Mucosa of stomach (tissue), 1 donor: ENCODE measurements around the gene ANKRD33B.
"Not testable (repeated sequence)": the region's sequence is repeated elsewhere in the genome, so short reads cannot be mapped to it uniquely, and the experiment has no call there.

Experiments used
- H3K27me3 ChIP-seq: one replicate; pipeline ENCODE4 v1.7.0; 2013; ENCODE audit warnings: mild to moderate bottlenecking, low read length; ENCODE audit not compliant: control insufficient read depth, insufficient read depth
- H3K36me3 ChIP-seq: one replicate; pipeline ENCODE4 v1.7.0; 2013; ENCODE audit warnings: low read length; ENCODE audit not compliant: control insufficient read depth, insufficient read depth
- H3K4me1 ChIP-seq: one replicate; pipeline ENCODE4 v1.7.0; 2013; ENCODE audit warnings: mild to moderate bottlenecking, low read length; ENCODE audit not compliant: control insufficient read depth, insufficient read depth
- H3K4me3 ChIP-seq: one replicate; pipeline ENCODE4 v1.7.0; 2013; ENCODE audit warnings: low read length
- H3K9ac ChIP-seq: one replicate; pipeline ENCODE4 v1.7.0; 2013; ENCODE audit warnings: mild to moderate bottlenecking, low read length, moderate library complexity
- H3K9me3 ChIP-seq: one replicate; pipeline ENCODE4 v1.7.0; 2013; ENCODE audit warnings: mild to moderate bottlenecking, low read length, moderate library complexity; ENCODE audit not compliant: control insufficient read depth
- donor health status: Pancreatic carcinoma.

ANKRD33B gene

DNA sequence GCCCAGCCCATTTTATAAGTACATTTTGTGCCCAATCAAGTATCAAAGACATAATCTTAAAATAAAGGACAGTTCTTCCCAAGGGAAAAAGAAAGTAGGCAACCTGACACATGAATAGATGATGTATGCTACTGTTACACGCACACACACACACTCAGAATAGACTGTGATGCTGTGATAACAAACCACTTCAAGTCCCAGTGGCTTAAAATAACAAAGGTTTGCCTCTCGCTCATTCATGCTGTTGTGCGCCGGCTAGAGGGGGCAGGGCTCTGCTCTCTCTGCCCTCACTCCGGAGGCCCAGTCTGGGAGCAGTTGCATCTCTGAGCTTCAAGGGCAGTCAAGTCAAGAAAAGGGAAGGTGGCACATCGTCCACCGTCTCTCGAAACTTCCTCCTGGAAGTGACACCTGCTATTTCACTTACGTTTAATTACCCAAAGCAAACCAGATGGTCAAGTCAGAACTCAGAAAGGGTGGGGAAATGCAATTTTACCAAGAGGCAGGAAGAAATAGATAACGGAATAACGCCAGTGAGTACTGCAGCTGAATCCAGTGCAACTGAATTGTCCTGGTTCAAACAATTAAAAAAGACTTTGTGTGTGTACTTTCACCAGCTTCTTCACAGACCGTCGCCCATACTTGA, 43.3 kb downstream of the ANKRD33B start:
- H3K9me3 ChIP-seq: no peaks in the 10 kb centered on the region
- H3K36me3 ChIP-seq: no peaks in the 10 kb centered on the region
- H3K4me1 ChIP-seq: no peaks in the 10 kb centered on the region
- H3K9ac ChIP-seq: no peak overlapping the region
- H3K4me3 ChIP-seq: no peak overlapping the region
- H3K27me3 ChIP-seq: no peaks in the 10 kb centered on the region

DNA sequence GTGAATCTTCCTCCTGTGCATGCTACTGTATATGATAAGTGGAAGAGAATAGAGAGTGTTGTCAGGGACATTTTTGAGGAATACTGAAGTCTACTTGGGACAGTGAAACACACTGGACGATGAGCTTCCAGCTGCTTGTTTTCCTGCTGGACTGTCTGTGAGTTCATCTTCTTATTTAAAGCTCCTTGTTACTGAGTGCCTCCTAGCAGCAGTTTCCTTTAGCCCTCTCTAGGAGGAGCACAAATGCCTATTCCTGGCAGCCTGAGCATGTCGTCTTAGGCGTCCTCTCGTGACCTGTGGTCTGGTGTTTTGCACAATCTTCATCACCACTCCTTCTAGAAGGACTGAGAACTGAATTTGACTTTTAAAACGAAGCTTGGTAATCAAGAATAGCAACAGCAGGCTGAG, 43.8 kb downstream of the ANKRD33B start:
- Histone ChIP-seq H3K36me3 (no peaks in the 10 kb centered on the region), H3K27me3 (no peaks in the 10 kb centered on the region), H3K4me3 (no peak overlapping the region), H3K9me3 (no peaks in the 10 kb centered on the region), H3K9ac (no peak overlapping the region), H3K4me1 (no peaks in the 10 kb centered on the region)

DNA sequence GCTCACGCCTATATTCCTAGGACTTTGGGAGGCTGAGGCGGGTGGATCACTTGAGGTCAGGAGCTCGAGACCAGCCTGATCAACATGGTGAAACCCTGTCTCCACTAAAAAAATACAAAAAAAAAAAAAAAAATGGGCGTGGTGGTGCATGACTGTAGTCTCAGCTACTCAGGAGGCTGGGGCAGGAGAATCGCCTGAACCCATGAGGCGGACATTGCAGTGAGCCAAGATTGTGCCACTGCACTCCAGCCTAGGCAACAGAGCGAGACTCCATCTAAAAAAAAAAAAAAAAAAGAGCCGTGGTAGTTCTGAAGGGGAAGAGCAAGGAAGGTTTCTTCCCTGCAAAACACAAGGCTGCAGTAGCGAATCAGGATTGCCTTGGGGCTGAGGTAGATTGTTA, 44.2 kb downstream of the ANKRD33B start:
- not testable (repeated sequence) for H3K36me3 ChIP-seq

DNA sequence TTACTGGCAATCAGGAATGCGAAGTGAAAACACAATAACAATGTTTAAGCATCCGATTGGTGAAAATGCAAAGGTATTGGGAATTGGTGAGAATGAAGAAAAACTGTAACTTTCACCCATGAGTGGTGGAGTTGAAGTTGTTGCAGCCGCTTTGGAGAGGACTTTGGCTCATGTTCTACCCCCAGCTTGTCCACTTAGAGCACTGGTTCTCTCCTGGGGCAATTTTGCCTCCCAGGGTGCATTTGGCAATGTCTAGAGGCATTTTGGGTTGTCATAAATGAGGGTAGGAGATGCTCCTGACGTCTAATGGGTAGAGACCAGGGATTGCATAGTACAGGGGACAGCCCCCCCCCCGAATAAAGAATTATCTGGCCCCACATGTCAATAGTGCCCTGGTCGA, 46.2 kb downstream of the ANKRD33B start:
- no peak overlapping the region for H3K9ac ChIP-seq
- no peaks in the 10 kb centered on the region for H3K27me3 ChIP-seq
- H3K36me3 ChIP-seq: no peaks in the 10 kb centered on the region

More for the DNA sequence above, 44.2 kb downstream of the ANKRD33B start:
- not testable (repeated sequence) for H3K4me1 ChIP-seq, H3K9ac ChIP-seq, H3K27me3 ChIP-seq, H3K4me3 ChIP-seq, H3K9me3 ChIP-seq

DNA sequence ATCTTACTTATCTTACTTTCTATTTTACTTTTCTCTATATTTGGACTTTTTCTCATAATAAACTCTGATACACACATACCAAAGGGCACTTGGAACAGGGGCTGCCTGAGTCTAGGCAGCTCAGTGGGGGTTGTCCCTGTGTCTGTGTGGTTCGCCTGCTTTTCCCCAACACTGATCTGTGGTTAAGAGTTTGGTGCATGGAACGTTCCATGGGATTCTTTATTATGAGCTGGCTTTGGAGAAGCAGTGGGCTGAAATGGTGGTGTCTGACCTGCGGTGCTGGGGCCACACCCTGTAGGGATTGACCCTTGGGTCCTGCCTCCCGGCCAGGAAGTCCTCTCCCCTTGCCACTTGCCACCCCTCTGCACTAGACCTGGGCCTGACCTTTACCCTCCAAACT, 47.4 kb downstream of the ANKRD33B start:
- Histone ChIP-seq H3K36me3 (no peaks in the 10 kb centered on the region), H3K9ac (no peak overlapping the region), H3K4me3 (no peak overlapping the region), H3K9me3 (no peaks in the 10 kb centered on the region), H3K27me3 (no peaks in the 10 kb centered on the region), H3K4me1 (no peaks in the 10 kb centered on the region)

More for the DNA sequence above, 46.2 kb downstream of the ANKRD33B start:
- Histone ChIP-seq H3K9me3 (no peaks in the 10 kb centered on the region), H3K4me3 (no peak overlapping the region), H3K4me1 (no peaks in the 10 kb centered on the region)

DNA sequence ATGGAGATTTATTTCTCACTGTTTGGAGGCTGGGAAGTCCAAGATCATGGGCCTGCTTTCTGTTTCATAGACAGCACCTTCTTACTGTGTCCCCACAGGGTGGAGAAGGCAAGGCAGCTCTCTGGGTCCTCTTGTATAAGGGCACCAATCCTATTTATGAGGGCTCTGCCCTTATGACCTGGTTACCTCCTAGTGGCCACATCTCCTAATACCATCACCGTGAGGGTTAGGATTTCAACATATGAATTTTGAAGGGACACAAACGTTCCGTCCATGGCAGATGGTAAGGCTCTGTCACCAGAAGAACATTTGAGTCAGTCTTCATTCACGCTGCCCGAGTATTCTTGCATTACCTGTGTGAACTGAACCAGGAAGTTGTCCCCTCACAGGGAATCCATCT, 48.4 kb downstream of the ANKRD33B start:
- no peaks in the 10 kb centered on the region for H3K9me3 ChIP-seq
- H3K4me3 ChIP-seq: no peak overlapping the region
- no peaks in the 10 kb centered on the region for H3K27me3 ChIP-seq
- H3K4me1 ChIP-seq: no peaks in the 10 kb centered on the region
- no peaks in the 10 kb centered on the region for H3K36me3 ChIP-seq
- no peak overlapping the region for H3K9ac ChIP-seq

DNA sequence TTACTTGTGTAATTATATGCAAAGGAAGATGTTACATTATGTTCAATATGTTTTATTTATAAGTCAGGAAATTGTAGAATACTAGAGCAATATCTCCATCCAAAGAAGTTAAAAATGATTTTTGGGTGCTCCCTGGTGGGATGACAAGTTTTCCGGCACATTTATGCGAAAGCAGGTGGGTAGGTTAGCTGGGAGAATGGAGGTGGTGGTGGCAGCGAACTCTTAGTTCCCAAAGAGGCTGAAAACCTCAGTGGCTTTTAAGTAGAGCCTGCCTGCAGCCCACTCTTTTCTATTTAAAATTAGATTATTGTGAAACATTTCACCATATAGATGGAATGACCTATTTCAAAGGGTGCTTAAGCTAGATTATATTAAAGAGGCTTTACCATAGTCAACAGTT, 51.8 kb downstream of the ANKRD33B start:
- Histone ChIP-seq H3K36me3 (no peaks in the 10 kb centered on the region), H3K9me3 (no peaks in the 10 kb centered on the region), H3K4me3 (no peak overlapping the region), H3K27me3 (no peaks in the 10 kb centered on the region), H3K4me1 (no peaks in the 10 kb centered on the region), H3K9ac (no peak overlapping the region)

DNA sequence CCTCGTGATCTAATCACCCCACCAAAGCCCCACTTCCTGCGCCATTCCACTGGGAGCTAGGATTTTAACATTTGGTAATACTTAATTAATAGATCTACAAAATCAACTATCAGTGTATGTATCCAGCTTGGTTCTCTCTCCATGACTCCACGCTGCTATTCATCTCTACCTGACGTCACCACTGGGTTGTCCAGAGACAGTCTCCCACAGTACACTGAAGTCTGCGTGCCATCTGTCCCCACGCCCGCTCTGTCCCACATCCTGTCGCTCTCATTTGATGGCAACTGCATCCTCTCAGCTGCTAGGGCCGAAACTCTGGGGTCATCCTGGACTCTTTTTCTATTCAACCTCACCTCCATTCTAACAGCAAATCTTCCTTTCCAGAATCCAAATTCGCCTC, 53.2 kb downstream of the ANKRD33B start:
- Histone ChIP-seq H3K36me3 (no peaks in the 10 kb centered on the region), H3K4me3 (no peak overlapping the region), H3K9me3 (no peaks in the 10 kb centered on the region), H3K27me3 (no peaks in the 10 kb centered on the region), H3K4me1 (no peaks in the 10 kb centered on the region), H3K9ac (no peak overlapping the region)

DNA sequence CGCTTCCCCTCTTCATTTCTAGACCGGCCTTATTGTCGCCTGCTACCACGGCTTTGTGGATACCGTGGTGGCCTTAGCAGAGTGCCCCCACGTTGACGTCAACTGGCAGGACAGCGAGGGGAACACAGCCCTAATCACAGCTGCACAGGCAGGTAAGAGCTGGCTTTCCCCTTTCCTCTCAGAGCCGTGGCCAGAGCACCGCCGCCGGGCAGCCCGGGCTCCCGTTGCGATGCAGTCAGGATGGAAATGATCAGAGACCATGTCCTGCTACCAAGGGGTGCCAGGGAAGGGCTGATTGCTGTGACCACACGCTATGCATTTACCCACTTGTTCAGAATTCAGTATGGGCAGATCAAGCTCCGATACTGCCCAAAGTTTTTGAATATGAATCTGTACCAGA, 54.4 kb downstream of the ANKRD33B start:
- Histone ChIP-seq H3K36me3 (no peaks in the 10 kb centered on the region), H3K4me1 (no peaks in the 10 kb centered on the region), H3K9me3 (no peaks in the 10 kb centered on the region), H3K9ac (no peak overlapping the region), H3K4me3 (no peak overlapping the region), H3K27me3 (no peaks in the 10 kb centered on the region)

DNA sequence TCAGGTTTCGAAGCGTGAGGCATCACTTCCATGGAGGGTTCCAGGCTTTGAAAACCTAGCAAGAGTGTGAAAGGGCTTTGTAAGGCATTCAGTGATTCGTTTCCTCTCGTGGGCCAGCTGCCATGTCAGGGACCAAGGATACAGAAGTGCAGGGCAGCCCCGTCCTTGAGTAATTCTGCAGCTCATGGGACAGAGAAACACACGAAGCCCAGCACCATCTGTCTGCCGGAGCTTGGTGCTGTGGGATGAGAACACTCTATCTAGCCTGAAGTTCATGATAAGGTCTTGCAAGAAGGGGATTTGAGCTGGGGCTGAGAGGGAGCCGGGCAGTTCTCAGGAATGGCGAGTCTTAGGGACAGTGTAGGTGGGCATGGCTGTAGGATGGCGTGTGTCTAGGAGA, 55.8 kb downstream of the ANKRD33B start:
- Histone ChIP-seq H3K27me3 (no peaks in the 10 kb centered on the region), H3K9me3 (no peaks in the 10 kb centered on the region), H3K4me3 (no peak overlapping the region)

DNA sequence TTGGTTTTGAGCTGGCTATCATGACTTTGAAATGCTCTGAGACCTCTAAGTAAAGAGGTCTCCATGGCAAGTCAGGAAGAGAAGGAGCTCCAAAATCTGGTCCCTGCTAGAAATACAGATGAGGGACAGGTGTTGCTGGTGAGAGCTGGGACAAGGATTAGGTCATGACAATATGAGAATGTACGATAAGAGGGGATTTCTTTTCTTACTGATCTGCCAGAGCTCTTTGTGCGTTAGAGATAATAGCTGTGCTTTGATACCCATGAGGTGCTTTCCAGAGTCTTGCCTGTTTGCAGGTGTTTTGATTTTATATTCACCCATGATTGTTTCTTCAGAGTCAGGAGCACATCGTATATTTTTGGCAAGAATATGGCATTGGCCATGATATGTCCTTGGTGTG, 56.5 kb downstream of the ANKRD33B start:
- Histone ChIP-seq H3K4me3 (no peak overlapping the region), H3K9me3 (no peaks in the 10 kb centered on the region), H3K27me3 (no peaks in the 10 kb centered on the region), H3K4me1 (no peaks in the 10 kb centered on the region), H3K9ac (no peak overlapping the region), H3K36me3 (no peaks in the 10 kb centered on the region)

More for the DNA sequence above, 55.8 kb downstream of the ANKRD33B start:
- Histone ChIP-seq H3K36me3 (no peaks in the 10 kb centered on the region), H3K4me1 (no peaks in the 10 kb centered on the region), H3K9ac (no peak overlapping the region)

DNA sequence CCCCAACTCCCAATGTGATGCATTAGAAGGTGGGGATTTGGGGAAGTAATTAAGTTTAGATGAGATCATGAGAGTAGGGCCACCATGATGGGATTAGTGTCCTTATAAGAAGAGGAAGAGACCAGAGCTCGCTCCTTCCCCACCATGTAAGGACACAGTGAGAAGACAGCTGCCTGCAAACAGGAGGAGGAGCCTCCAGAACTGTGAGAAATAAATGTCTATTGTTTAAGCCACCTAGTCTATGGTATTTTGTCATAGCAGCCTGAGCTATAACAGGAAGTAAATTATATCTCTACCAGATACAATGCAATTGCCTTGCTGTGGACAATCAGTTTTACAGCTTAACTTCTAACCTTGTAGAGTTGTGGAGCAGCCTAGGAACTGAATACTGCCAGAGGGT, 58.0 kb downstream of the ANKRD33B start:
- Histone ChIP-seq H3K27me3 (no peaks in the 10 kb centered on the region), H3K4me3 (no peak overlapping the region), H3K4me1 (no peaks in the 10 kb centered on the region), H3K9ac (no peak overlapping the region), H3K9me3 (no peaks in the 10 kb centered on the region), H3K36me3 (no peaks in the 10 kb centered on the region)

DNA sequence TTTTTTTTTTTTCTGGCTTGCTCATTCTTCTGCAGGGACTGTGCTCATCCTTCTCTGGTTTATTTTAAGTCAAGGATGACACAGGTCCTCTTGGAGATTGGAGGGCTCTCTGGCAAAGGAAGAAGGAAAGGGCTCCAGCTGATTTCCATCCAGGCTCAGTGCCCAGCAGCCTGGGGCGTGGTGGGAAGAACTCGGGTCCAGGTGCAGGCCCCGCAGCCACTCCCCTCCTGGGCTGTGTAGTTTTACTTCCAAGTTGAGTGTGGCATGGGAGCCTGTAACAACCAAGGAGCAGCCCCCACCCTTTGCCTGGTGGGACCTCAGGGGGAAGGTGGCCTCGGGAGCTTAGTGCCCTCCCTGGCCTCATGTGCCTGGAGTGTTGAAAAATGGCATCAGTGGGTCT, 58.9 kb downstream of the ANKRD33B start:
- no peaks in the 10 kb centered on the region for H3K9me3 ChIP-seq
- H3K9ac ChIP-seq: no peak overlapping the region
- H3K4me1 ChIP-seq: peaks cover 2% of the 10 kb centered on the region
- H3K27me3 ChIP-seq: no peaks in the 10 kb centered on the region
- no peak overlapping the region for H3K4me3 ChIP-seq
- no peaks in the 10 kb centered on the region for H3K36me3 ChIP-seq
